HG03280 (cell line): ENCODE measurements around the gene ALG1L2.
"Not testable (repeated sequence)": the region's sequence is repeated elsewhere in the genome, so short reads cannot be mapped to it uniquely, and the experiment has no call there.

Experiments
- ATAC-seq: cut with Tn5 transposase; IDR thresholded peaks from one replicate; pipeline ENCODE4 v1.9.1; 2021; ENCODE audit warnings: mild to moderate bottlenecking, moderate library complexity; ENCODE audit not compliant: unreplicated experiment

Gene ALG1L2

DNA sequence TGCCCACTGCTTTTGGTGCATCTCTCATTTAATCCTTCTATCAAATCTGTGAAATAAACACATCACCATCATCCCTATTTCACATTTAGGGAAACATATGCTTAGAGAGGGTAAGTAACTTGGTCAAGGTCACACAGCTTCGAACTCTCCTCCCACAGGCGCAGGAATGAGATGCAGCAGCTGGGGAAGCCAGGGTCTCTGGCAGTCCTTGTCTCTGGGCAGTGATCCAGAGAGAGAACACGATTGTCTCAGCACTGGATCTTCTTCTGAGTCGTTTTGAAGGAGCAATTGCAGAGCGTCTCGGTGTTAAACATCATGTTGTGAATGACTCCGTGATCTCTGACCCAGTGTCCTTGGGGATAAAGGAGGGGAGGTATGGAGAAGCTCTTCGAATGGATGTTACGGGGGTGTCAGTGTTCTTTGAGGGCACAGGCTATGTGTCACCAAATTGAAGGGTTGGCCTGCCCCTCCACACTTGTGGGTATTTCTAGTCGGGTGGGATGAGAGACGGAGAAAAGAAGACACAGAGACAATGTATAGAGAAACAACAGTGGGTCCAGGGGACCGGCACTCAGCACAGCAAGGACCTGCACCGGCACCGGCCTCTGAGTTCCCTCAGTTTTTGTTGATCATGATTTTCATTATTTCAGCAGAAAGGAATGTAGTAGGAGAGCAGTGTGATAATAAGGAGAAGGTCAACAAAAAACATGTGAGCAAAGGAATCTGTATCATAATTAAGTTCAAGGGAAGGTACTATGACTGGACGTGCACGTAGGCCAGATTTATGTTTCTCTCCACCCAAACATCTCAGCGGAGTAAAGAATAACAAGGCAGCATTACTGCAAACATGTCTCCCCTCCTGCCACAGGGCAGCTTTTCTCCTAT, 41.5 kb downstream of the ALG1L2 start:
- not testable (repeated sequence) for ATAC-seq

- not testable (repeated sequence) for ATAC-seq
Measured at GRCh38 chr3:130125406-130125805, 43.8 kb downstream of the ALG1L2 start.

- ATAC-seq, result not testable (repeated sequence)
Measured at GRCh38 chr3:130136337-130136736, 54.7 kb downstream of the ALG1L2 start.

- not testable (repeated sequence) for ATAC-seq
Measured at GRCh38 chr3:130137685-130138084, 56.1 kb downstream of the ALG1L2 start.

DNA sequence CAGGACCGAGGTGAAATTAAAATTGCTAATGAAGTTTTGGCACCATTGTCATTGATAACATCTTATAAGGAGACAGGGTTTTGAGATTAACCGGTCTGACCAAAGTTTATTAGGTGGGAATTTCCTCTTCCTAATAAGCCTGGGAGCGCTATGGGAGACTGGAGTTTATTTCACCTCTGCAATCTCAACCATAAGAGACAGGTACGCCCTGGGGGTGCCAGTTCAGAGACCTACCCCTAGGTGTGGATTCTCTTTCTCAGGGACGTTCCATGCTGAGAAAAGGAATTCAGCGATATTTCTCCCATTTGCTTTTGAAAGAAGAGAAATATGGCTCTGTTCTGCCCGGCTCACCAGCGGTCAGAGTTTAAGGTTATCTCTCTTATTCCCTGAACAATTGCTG, 57.4 kb downstream of the ALG1L2 start:
- ATAC-seq, result not testable (repeated sequence)

DNA sequence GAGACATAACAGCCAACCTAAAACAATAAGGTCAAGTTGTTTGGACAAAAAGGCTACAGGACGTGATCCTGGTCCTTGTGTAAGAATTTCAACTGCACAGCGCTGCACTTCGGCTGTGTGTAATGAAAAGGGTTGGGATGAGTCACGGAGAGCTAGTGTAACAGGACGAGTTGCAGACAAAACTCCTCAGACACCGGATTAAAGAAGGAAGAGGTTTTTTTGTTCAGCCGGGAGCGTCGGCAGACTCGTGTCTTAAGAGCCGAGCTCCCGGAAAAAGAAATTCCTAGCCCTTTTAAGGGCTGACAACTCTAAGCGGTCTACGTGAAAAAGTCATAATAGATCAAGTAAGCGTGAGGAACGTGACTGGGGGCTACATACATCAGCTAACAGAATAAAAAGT, 59.1 kb downstream of the ALG1L2 start:
- ATAC-seq, result not testable (repeated sequence)

- not testable (repeated sequence) for ATAC-seq
Measured at GRCh38 chr3:130143648-130144327, 62.2 kb downstream of the ALG1L2 start.

DNA sequence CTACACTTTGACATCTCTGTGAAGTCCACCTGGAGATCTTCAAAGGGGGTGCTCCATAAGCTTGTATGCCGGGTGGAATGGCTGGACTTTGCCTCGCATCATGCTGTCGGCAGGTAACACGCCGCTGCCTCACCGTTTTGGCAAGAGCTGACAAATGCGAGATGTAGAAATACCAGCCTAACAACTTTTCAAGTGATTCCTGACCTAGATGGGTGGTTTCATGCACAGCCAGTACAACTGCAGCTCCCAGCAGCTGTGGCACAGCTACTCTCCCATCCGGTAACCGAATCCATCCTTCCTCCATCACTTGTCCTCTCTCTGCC, 62.7 kb downstream of the ALG1L2 start:
- ATAC-seq, result not testable (repeated sequence)

DNA sequence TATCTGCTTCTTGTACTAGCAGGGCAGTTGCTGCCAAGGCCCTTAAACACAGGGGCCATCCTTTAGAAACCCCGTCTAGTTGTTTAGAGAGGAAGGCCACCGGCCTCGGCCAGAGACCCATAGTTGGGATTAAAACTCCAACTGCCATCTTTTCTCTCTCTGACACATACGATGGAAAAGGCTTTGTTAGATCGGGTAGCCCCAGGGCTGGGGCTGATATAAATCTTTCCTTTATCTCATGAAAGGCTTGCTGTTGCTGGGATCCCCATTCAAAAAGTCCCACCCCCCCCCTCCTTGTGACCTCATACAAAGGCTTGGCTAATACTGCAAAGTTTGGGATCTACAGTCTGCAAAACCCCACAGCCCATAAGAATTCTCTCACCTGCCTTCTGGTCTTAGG, 63.8 kb downstream of the ALG1L2 start:
- not testable (repeated sequence) for ATAC-seq

GRCh38 chr3:130146465-130146864, 64.8 kb downstream of the ALG1L2 start:
- not testable (repeated sequence) for ATAC-seq
